Duodenal mucosa (tissue), 2 donors: ENCODE results near the gene PDZD2.
"Not testable (repeated sequence)": the region's sequence is repeated elsewhere in the genome, so short reads cannot be mapped to it uniquely, and the experiment has no call there.

Source experiments
- H3K27ac ChIP-seq: one replicate; pipeline ENCODE4 v1.7.0; 2013; ENCODE audit warnings: low read depth, low read length
- H3K27me3 ChIP-seq, 2 donors: one replicate each; pipeline ENCODE4 v1.7.0; 2013; ENCODE audit warnings: low read length in 2 of 2, control low read depth in 1 of 2; ENCODE audit not compliant: insufficient read depth in 2 of 2, control insufficient read depth in 1 of 2
- H3K36me3 ChIP-seq, 2 donors: one replicate each; pipeline ENCODE4 v1.7.0; 2013; ENCODE audit warnings: low read length in 2 of 2, control low read depth in 1 of 2; ENCODE audit not compliant: insufficient read depth in 2 of 2, control insufficient read depth in 1 of 2
- H3K4me1 ChIP-seq, 2 donors: one replicate each; pipeline ENCODE4 v1.7.0; 2013; ENCODE audit warnings: low read length in 2 of 2, control low read depth in 1 of 2; ENCODE audit not compliant: insufficient read depth in 2 of 2, control insufficient read depth in 1 of 2
- H3K4me3 ChIP-seq, 2 donors: one replicate each; pipeline ENCODE4 v1.7.0; 2013; ENCODE audit warnings: low read length in 2 of 2, low read depth in 1 of 2
- H3K9ac ChIP-seq, 2 donors: one replicate each; pipeline ENCODE4 v1.7.0; 2013; ENCODE audit warnings: low read length in 2 of 2, low read depth in 1 of 2
- H3K9me3 ChIP-seq, 2 donors: one replicate each; pipeline ENCODE4 v1.7.0; 2013; ENCODE audit warnings: low read length in 2 of 2, control low read depth in 1 of 2; ENCODE audit not compliant: control insufficient read depth in 1 of 2

Gene PDZD2

DNA sequence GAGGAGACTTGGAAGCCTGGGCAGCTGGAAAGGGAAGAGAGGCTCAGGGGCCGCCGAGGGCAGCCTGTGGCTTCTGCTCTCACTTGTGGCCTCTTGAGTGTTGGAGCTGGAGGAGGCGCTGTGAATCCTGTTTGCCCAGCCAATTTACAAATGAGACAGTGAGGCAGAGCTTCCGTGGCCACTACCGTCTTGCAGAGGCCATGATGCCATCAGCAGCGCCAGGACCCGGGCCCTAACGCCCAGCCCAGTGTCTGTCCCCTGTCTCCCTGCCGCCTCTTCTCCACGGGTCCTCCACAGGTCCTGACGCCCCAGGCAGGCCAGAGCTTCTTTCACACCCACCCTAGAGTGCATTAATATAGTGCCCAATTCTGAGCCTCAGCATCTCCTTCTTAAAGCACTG is 362.4 kb downstream of the PDZD2 start:
- no peaks in the 10 kb centered on the region for H3K36me3 ChIP-seq

DNA sequence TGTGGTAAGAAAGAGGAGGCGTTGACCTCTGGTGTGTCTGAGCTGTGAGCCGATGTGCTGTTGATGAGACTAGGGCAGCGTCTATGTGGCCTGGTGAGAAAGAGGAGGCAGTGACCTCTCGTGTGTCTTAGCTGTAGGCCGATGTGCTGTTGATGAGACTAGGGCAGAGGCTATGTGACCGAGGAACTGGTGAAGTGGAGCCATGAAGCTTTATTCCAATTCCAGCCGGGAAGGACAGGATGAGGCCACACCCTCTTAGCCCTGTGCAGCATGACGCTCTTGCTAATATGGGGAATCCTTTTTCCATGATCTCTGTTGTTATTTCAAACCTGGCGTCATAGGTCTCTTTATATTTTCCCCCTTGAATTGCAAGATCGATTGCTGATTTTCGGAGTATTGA is 362.8 kb downstream of the PDZD2 start:
- no peak overlapping the region for H3K27ac ChIP-seq
- H3K4me3 ChIP-seq, result no peak overlapping the region
- no peak overlapping the region for H3K9ac ChIP-seq
- no peaks in the 10 kb centered on the region for H3K4me1 ChIP-seq
- no peaks in the 10 kb centered on the region for H3K9me3 ChIP-seq
- H3K36me3 ChIP-seq, result no peaks in the 10 kb centered on the region
- H3K27me3 ChIP-seq, result no peaks in the 10 kb centered on the region

More for the DNA sequence above, 362.4 kb downstream of the PDZD2 start:
- Histone ChIP-seq H3K27me3 (no peaks in the 10 kb centered on the region), H3K9ac (no peak overlapping the region), H3K4me3 (no peak overlapping the region), H3K9me3 (no peaks in the 10 kb centered on the region), H3K4me1 (no peaks in the 10 kb centered on the region), H3K27ac (no peak overlapping the region)

DNA sequence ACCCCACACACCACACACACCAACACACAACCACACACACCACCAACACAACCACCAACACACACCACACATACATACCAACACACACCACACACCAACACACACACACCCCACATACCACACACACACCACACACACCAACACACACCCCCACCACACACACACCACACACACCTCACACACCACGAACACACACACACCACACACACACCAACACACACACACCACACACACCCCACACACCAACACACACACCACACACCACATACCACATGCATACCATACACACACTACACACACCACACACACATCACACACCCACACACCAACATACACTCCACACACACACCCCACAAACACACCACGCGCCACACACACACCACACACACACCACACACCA is 363.8 kb downstream of the PDZD2 start:
- no peaks in the 10 kb centered on the region for H3K27me3 ChIP-seq
- no peak overlapping the region for H3K27ac ChIP-seq
- H3K4me1 ChIP-seq, result no peaks in the 10 kb centered on the region
- no peak overlapping the region for H3K9ac ChIP-seq
- no peak overlapping the region for H3K4me3 ChIP-seq
- H3K36me3 ChIP-seq, result no peaks in the 10 kb centered on the region
- no peaks in the 10 kb centered on the region for H3K9me3 ChIP-seq

DNA sequence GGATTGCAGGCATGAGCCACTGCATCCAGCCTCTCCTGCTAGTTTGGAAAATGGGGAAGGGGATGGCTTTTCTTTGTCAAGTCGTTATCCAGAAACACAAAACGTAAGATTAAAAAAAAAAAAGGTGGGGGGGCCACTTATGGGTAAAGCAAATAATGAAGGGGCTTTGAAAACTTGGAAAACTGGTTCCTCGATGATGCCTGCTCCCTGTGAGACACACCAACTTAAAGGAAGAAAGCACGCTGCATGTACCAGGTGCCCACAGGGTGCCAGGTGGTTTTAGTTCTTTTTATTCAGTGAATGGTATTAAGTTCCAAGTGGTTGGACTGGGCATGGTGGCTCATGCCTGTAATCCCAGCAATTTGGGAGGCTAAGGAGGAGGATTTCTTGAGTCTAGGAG is 365.1 kb downstream of the PDZD2 start:
- H3K27me3 ChIP-seq, result no peaks in the 10 kb centered on the region
- H3K36me3 ChIP-seq, result no peaks in the 10 kb centered on the region
- no peak overlapping the region for H3K4me3 ChIP-seq
- H3K9ac ChIP-seq, result no peak overlapping the region
- no peaks in the 10 kb centered on the region for H3K9me3 ChIP-seq
- H3K4me1 ChIP-seq, result no peaks in the 10 kb centered on the region
- no peak overlapping the region for H3K27ac ChIP-seq

DNA sequence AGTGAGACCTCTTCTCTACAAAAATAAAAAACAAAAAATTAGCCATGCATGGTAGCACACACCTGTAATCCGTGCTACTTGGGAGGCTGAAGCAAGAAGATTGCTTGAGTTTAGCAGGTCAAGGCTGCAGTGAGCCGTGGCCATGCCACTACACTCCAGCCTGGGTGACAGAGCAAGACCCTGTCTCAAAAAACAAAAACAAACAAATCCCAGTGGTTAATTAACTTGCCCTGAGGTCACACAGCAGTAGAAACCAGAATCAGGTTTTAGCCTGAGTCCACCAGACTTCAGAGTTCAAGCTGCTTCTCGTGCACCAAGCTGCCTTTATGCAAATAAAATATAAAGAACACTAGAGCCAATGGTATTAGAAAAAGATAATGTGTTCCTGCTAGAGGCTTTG is 365.5 kb downstream of the PDZD2 start:
- Histone ChIP-seq H3K27ac (no peak overlapping the region), H3K27me3 (no peaks in the 10 kb centered on the region), H3K36me3 (no peaks in the 10 kb centered on the region), H3K9ac (no peak overlapping the region), H3K4me1 (no peaks in the 10 kb centered on the region), H3K4me3 (no peak overlapping the region), H3K9me3 (no peaks in the 10 kb centered on the region)

DNA sequence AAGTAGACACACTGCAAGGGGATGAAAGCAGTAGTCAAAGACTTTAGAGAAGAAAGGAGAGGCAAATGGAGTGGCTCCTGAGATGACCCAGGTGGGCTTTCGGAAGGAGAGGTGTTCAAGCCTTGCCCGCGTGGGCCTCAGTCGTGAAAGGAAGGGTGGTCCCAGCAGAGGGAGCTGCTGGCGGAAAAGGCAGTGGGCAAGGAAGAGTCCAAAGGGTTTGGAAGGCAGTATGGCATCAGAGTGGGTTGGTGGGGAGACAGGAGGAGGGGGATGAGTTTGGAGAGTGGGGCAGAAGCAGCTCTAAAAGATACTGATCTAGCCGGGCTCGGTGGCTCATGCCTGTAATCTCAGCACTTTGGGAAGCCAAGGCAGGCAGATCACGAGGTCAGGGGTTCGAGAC is 369.8 kb downstream of the PDZD2 start:
- no peak overlapping the region for H3K27ac ChIP-seq
- H3K9ac ChIP-seq, result no peak overlapping the region
- no peaks in the 10 kb centered on the region for H3K9me3 ChIP-seq
- H3K4me3 ChIP-seq, result no peak overlapping the region
- H3K27me3 ChIP-seq, result no peaks in the 10 kb centered on the region
- H3K4me1 ChIP-seq, result no peaks in the 10 kb centered on the region
- H3K36me3 ChIP-seq, result no peaks in the 10 kb centered on the region

DNA sequence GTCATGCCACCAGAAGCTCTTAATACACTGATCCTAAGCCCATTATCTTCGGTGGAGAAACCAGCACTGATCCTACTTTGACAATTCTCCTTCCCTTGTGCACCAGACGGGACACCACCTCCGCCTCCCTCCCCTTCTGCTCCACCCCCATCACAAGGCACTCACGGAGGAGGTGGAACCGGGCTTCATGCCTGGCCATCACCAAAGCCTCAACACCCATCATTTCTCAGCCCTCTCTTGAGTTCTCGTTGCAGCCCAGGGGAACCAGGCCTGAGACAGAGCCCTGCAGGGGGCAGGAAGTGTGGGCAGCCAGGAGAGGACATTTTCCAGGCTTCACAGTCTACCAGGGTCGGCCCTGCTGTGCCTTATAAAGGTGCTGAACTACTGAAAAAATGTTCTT is 374.7 kb downstream of the PDZD2 start:
- Histone ChIP-seq H3K27me3 (no peaks in the 10 kb centered on the region), H3K9me3 (no peaks in the 10 kb centered on the region), H3K36me3 (no peaks in the 10 kb centered on the region), H3K27ac (no peak overlapping the region), H3K4me1 (no peaks in the 10 kb centered on the region), H3K9ac (no peak overlapping the region), H3K4me3 (no peak overlapping the region)

DNA sequence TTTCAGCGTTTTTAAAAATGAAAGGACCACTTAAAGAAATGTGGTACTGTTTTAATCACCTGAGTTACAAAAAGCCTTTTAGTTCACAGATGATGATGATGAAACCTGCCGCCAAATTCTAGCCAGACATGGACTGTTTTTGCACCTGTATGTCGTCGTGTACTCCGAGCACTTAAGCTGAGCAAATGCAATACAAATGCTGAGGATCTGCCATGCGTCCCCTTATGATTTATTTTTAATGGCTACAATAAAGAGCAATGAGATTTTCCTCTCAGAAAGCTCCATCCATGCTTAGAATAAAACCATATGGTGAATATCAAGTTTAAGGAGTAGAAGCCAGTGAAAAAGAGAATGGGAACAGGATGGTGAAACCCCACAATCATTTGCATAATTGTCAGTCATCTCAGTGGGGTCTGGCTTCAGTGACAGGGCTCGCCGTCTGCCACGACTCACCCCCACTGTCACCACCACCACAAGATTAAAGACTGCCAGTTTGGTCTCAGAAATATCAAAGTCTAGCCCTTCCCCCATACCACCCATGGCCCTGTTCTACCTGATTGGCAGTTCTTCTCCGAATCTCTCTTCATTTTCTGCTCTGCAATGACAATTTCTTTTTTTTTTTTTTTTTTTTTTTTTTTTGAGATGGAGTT is 375.3 kb downstream of the PDZD2 start:
- Histone ChIP-seq H3K36me3 (no peaks in the 10 kb centered on the region), H3K4me3 (no peak overlapping the region), H3K27me3 (no peaks in the 10 kb centered on the region), H3K4me1 (no peaks in the 10 kb centered on the region), H3K27ac (no peak overlapping the region), H3K9ac (no peak overlapping the region), H3K9me3 (no peaks in the 10 kb centered on the region)

- not testable (repeated sequence) for H3K27ac ChIP-seq, H3K9me3 ChIP-seq, H3K4me1 ChIP-seq, H3K36me3 ChIP-seq, H3K4me3 ChIP-seq, H3K9ac ChIP-seq, H3K27me3 ChIP-seq
Measured at GRCh38 chr5:32015262-32015661, 376.3 kb downstream of the PDZD2 start.

GRCh38 chr5:32017692-32018367 is 378.9 kb downstream of the PDZD2 start:
- no peak overlapping the region for H3K4me3 ChIP-seq
- no peak overlapping the region for H3K27ac ChIP-seq
- H3K9me3 ChIP-seq, result no peaks in the 10 kb centered on the region
- H3K36me3 ChIP-seq, result no peaks in the 10 kb centered on the region
- no peaks in the 10 kb centered on the region for H3K27me3 ChIP-seq
- no peak overlapping the region for H3K9ac ChIP-seq
- no peaks in the 10 kb centered on the region for H3K4me1 ChIP-seq
